Measurements from ENCODE around the gene BAZ1A. TPM values are rescaled to one million over a fixed set of nuclear protein-coding genes. Genes with fewer than 3 reads are reported as not detected.

BAZ1A gene
- total RNA-seq, 1 donor from 2014 or later: 38.5 TPM

DNA sequence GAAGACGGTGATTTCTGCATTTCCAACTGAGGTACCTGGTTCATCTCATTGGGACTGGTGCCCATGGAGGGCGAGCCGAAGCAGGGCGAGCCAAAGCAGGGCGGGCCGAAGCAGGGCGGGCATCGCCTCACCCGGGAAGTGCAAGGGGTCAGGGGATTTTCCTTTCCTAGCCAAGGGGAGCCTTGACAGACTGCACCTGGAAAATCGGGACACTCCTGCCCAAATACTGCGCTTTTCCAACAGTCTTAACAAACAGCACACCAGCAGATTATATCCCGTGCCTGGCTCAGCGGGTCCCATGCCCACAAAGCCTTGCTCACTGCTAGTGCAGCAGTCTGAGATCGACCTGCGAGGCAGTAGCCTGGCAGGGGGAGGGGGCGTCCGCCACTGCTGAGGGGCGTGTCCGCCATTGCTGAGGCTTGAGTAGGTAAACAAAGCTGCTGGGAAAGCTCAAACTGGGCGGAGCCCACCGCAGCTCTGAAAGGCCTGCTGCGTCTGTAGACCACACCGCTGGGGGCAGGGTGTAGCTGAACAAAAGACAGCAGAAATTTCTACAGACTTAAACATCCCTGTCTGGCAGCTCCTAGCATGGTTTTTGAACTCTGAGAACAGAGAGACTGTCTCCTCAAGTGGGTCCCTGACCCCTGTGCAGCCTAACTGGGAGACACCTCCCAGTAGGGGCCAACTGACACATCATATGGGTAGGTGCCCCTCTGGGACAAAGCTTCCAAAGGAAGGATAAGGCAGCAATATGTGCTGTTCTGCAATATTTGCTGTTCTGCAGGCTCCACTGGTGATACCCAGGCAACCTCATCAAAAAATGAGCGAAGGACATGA, 77.2 kb downstream of the BAZ1A start:
- DNase-seq (ENCODE audit: extremely low spot score in 2 of 2): no peak
- H3K9me3 ChIP-seq: no peaks in the 10 kb centered on the region
- H3K4me3 ChIP-seq: no peak overlapping the region
- no peaks in the 10 kb centered on the region for H3K27me3 ChIP-seq
- intact Hi-C loops (cut with DNase I): no loop called here
- no peaks in the 10 kb centered on the region for H3K4me1 ChIP-seq
- H3K27ac ChIP-seq: no peak overlapping the region
- peaks cover 0 to 43% of the 10 kb centered on the region in 2 donors for H3K36me3 ChIP-seq
- TF ChIP-seq, protein P1, sequence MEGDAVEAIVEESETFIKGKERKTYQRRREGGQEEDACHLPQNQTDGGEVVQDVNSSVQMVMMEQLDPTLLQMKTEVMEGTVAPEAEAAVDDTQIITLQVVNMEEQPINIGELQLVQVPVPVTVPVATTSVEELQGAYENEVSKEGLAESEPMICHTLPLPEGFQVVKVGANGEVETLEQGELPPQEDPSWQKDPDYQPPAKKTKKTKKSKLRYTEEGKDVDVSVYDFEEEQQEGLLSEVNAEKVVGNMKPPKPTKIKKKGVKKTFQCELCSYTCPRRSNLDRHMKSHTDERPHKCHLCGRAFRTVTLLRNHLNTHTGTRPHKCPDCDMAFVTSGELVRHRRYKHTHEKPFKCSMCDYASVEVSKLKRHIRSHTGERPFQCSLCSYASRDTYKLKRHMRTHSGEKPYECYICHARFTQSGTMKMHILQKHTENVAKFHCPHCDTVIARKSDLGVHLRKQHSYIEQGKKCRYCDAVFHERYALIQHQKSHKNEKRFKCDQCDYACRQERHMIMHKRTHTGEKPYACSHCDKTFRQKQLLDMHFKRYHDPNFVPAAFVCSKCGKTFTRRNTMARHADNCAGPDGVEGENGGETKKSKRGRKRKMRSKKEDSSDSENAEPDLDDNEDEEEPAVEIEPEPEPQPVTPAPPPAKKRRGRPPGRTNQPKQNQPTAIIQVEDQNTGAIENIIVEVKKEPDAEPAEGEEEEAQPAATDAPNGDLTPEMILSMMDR (IDR thresholded peaks at IDR 0.05): no peak
- TF ChIP-seq POLR2A (IDR thresholded peaks at IDR 0.05): no peak
- no peak for TF ChIP-seq POLR2AphosphoS5 (IDR thresholded peaks at IDR 0.05; ENCODE audit: insufficient read depth in 1 of 2, low read depth in 1 of 2)

DNA sequence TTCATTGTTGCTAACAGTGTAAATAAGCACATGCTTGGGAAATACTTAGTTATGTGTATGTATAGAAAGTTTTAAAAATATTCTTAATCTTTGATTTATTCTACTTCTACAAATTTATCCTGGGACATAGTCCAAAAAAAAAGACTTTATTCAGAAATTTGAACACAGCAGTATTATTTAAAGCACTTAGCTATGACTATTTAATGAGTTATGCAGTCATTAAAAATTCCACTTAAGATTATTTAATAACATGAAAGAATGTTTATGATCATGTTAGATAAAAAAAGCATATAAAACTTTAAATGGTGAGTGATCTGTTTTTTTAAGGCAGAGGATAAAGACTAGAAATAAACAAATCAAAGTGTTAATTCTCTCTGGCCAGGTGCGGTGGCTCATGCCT, 78.3 kb downstream of the BAZ1A start:
- H3K9me3 ChIP-seq: no peaks in the 10 kb centered on the region
- H3K4me1 ChIP-seq: no peaks in the 10 kb centered on the region
- peaks cover 0 to 43% of the 10 kb centered on the region in 2 donors for H3K36me3 ChIP-seq
- intact Hi-C loops (cut with DNase I): no loop called here
- H3K27ac ChIP-seq: no peak overlapping the region
- no peak overlapping the region for H3K4me3 ChIP-seq
- no peaks in the 10 kb centered on the region for H3K27me3 ChIP-seq
- DNase-seq (ENCODE audit: extremely low spot score in 2 of 2): no peak
- TF ChIP-seq, protein P1 (IDR thresholded peaks at IDR 0.05): no peak
- TF ChIP-seq POLR2AphosphoS5 (IDR thresholded peaks at IDR 0.05; ENCODE audit: insufficient read depth in 1 of 2, low read depth in 1 of 2) (no peak), POLR2A (IDR thresholded peaks at IDR 0.05) (no peak)

DNA sequence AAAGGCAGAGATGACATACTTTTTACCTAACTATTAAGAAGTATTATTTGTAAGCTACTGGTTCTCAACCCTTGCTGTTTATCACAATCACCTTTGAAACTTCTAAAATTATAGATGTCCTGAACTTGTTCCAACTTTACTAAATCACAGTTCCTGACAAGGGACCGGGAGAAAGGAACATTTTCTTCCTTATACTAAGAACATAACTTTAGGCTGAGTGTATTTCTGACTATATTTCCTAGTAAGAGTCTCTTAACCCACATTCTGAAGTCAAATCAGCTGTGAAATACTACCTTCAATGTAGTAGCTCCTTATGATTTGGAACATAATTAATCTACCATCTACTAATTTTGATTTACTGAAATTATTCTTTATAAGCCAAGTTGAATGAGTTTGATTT, 80.2 kb downstream of the BAZ1A start:
- TF ChIP-seq, protein P1 (IDR thresholded peaks at IDR 0.05): no peak
- no peak for TF ChIP-seq POLR2AphosphoS5 (IDR thresholded peaks at IDR 0.05; ENCODE audit: insufficient read depth in 1 of 2, low read depth in 1 of 2)
- TF ChIP-seq POLR2A (IDR thresholded peaks at IDR 0.05): no peak
- no peak for DNase-seq (ENCODE audit: extremely low spot score in 2 of 2)
- Histone ChIP-seq H3K4me1 (no peaks in the 10 kb centered on the region), H3K27ac (no peak overlapping the region), H3K27me3 (no peaks in the 10 kb centered on the region), H3K4me3 (no peak overlapping the region), H3K36me3 (peaks cover 0 to 55% of the 10 kb centered on the region in 2 donors), H3K9me3 (no peaks in the 10 kb centered on the region)
- intact Hi-C loops (cut with DNase I): no loop called here

DNA sequence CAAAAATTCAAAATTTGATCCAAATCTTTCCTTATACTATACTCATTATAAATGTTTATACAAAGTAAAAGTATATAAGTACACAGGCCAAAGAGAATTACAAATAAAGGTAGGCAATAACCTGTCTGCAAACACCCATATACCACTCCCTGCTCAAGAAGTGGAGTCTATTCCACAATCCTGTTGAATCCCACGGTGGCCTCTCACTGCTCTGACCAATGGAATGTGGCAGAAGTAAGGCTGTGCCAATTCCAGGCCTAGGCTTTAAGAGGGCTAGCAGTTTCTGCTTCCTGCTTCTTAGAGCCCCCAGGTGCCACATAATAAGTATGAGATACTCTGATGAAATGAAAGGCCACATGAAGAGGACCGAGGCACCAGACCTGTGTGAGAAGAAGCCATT, 80.9 kb downstream of the BAZ1A start:
- H3K27ac ChIP-seq: no peak overlapping the region
- DNase-seq (ENCODE audit: extremely low spot score in 2 of 2): no peak
- no peak overlapping the region for H3K4me3 ChIP-seq
- no peaks in the 10 kb centered on the region for H3K9me3 ChIP-seq
- TF ChIP-seq, protein P1 (IDR thresholded peaks at IDR 0.05): no peak
- TF ChIP-seq POLR2A (IDR thresholded peaks at IDR 0.05) (no peak), POLR2AphosphoS5 (IDR thresholded peaks at IDR 0.05; ENCODE audit: insufficient read depth in 1 of 2, low read depth in 1 of 2) (no peak)
- no peaks in the 10 kb centered on the region for H3K27me3 ChIP-seq
- intact Hi-C loops (cut with DNase I): no loop called here
- H3K4me1 ChIP-seq: no peaks in the 10 kb centered on the region
- peaks cover 0 to 47% of the 10 kb centered on the region in 2 donors for H3K36me3 ChIP-seq

DNA sequence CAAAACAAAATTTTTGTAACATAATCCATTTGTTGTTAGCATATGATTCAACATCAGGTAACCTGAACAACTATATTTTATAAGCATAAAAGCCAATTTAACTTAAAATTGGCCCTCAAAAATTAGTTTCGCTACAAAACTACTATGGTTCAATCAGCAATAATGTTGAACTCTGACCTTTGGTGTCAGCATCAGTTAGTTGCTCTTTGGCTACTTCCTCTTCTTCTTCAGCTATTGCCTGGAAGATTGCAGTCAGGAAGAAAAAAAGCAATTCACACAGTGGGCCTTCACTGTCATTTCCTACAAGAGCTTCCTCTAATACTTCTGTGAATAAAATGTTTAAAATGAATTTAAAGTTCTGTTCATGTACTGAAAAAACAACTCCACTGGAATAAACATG, 82.6 kb downstream of the BAZ1A start:
- TF ChIP-seq POLR2A (IDR thresholded peaks at IDR 0.05) (no peak), POLR2AphosphoS5 (IDR thresholded peaks at IDR 0.05; ENCODE audit: insufficient read depth in 1 of 2, low read depth in 1 of 2) (no peak)
- TF ChIP-seq, protein P1 (IDR thresholded peaks at IDR 0.05): no peak
- H3K27ac ChIP-seq: no peak overlapping the region
- H3K9me3 ChIP-seq: no peaks in the 10 kb centered on the region
- DNase-seq (ENCODE audit: extremely low spot score in 2 of 2): no peak
- no peaks in the 10 kb centered on the region for H3K4me1 ChIP-seq
- H3K4me3 ChIP-seq: no peak overlapping the region
- intact Hi-C loops (cut with DNase I): no loop called here
- peaks cover 0 to 34% of the 10 kb centered on the region in 2 donors for H3K36me3 ChIP-seq
- H3K27me3 ChIP-seq: no peaks in the 10 kb centered on the region

All from vagina (tissue), 2 donors.